Uterus (tissue), 2 donors: ENCODE results near the gene PDGFC.

Experiments
- CTCF ChIP-seq, 4 experiments: fragments of 200-600 bp in 2 of 4; fragments of 450-650 bp in 2 of 4; sonication (generic) in 2 of 4; IDR thresholded peaks; one replicate each; pipeline ENCODE4 v1.5.1; 2016 to 2019; ENCODE audit warnings: antibody characterized with exemption in 4 of 4, mild to moderate bottlenecking in 2 of 4, moderate library complexity in 1 of 4
- POLR2A ChIP-seq, 2 donors: fragments of 450-650 bp; IDR thresholded peaks; one replicate each; pipeline ENCODE4 v1.6.1; 2016; ENCODE audit warnings: antibody characterized with exemption in 2 of 2, mild to moderate bottlenecking in 1 of 2, moderate library complexity in 1 of 2

- TF ChIP-seq CTCF (IDR thresholded peaks at IDR 0.05) = no peak
- no peak for TF ChIP-seq POLR2A (IDR thresholded peaks at IDR 0.05)
Measured at GRCh38 chr4:156974264-156974663, 2.7 kb upstream of the PDGFC start.
